ENCODE results near the gene BTF3L4.

BTF3L4 gene

GRCh38 chr1:52123622-52124021 lies 67.5 kb downstream of the BTF3L4 start:
- no peak for DNase-seq

- no peak for DNase-seq
These were observed 69.8 kb downstream of the BTF3L4 start for GRCh38 chr1:52125736-52126359.

GRCh38 chr1:52127181-52128180 lies 71.4 kb downstream of the BTF3L4 start:
- DNase-seq = peak in 10 of 51 donors; percentile 3 to 34 (median 6)

- DNase-seq = peak in 1 of 51 donors; percentile 15
These were observed 83.9 kb downstream of the BTF3L4 start for GRCh38 chr1:52139817-52140540.

All from hypothalamus (tissue), 51 donors.